Smooth muscle cell (in vitro differentiated cells): Measurements from ENCODE around the gene PCGF2. TPM values are rescaled to one million over a fixed set of nuclear protein-coding genes. Genes with fewer than 3 reads are reported as not detected.

ENCODE experiments used
- DNase-seq: peaks from one replicate; lab custom pipeline; 2025; ENCODE audit not compliant: unreplicated experiment; lab: John Stamatoyannopoulos, UW
- H2AFZ ChIP-seq: fragments of 200-600 bp; sonication (generic); 2 replicates; pipeline ENCODE4 v1.6.0; 2016; ENCODE audit warnings: antibody characterized with exemption, low read depth, mild to moderate bottlenecking
- H3F3A ChIP-seq: fragments of 200-600 bp; sonication (generic); 2 replicates; pipeline ENCODE4 v1.6.0; 2017; ENCODE audit warnings: antibody characterized with exemption, low read depth
- H3K27ac ChIP-seq: fragments of 200-600 bp; sonication (generic); 2 replicates; pipeline ENCODE4 v1.5.1; 2016; ENCODE audit warnings: low read depth, mild to moderate bottlenecking
- H3K27me3 ChIP-seq: fragments of 200-600 bp; sonication (generic); 2 replicates; pipeline ENCODE4 v1.6.1; 2016; ENCODE audit warnings: low read depth, mild to moderate bottlenecking
- H3K36me3 ChIP-seq: fragments of 200-600 bp; sonication (generic); 2 replicates; pipeline ENCODE4 v1.5.1; 2016; ENCODE audit warnings: low read depth
- H3K4me1 ChIP-seq: fragments of 200-600 bp; sonication (generic); 2 replicates; pipeline ENCODE4 v1.5.1; 2016; ENCODE audit warnings: low read depth
- H3K4me2 ChIP-seq: fragments of 200-600 bp; sonication (generic); 2 replicates; pipeline ENCODE4 v1.6.0; 2016; ENCODE audit warnings: mild to moderate bottlenecking
- H3K4me3 ChIP-seq: fragments of 200-600 bp; sonication (generic); 2 replicates; pipeline ENCODE4 v1.5.1; 2016; ENCODE audit warnings: mild to moderate bottlenecking
- H3K79me2 ChIP-seq: fragments of 200-600 bp; sonication (generic); 2 replicates; pipeline ENCODE4 v1.6.0; 2016; ENCODE audit warnings: low read depth, mild to moderate bottlenecking
- H3K9ac ChIP-seq: fragments of 200-600 bp; sonication (generic); 2 replicates; pipeline ENCODE4 v1.6.0; 2016; ENCODE audit warnings: low read depth
- H3K9me3 ChIP-seq: fragments of 200-600 bp; sonication (generic); replicated peaks from 2 replicates; pipeline ENCODE4 v1.5.1; 2016; ENCODE audit warnings: low read depth
- H4K20me1 ChIP-seq: fragments of 200-600 bp; sonication (generic); 2 replicates; pipeline ENCODE4 v1.6.0; 2016; ENCODE audit warnings: low read depth
- CTCF ChIP-seq: fragments of 200-600 bp; sonication (generic); IDR thresholded peaks from 2 replicates; pipeline ENCODE4 v1.5.1; 2017; ENCODE audit warnings: borderline replicate concordance, mild to moderate bottlenecking, antibody characterized with exemption; ENCODE audit not compliant: insufficient read depth, poor library complexity, severe bottlenecking
- WGBS: methylation state at CpG from one replicate; pipeline ENCODE4 v1.1.7; 2016; ENCODE audit warnings: low lambda C conversion rate; 5-methylcytosine and 5-hydroxymethylcytosine counted together
- polyA plus RNA-seq: library from polyadenylated mRNA; unstranded; fragments of >200 nt; fragmentation: Nextera tagmentation; extraction: Ambion mirVana; gene quantifications from 2 replicates; pipeline ENCODE4 v1.2.1, GENCODE V29; 2016
- total RNA-seq: library from RNA; depleted of rRNA; stranded (reverse); fragments of >200 nt; gene quantifications from 2 replicates; pipeline ENCODE4 v1.2.3, GENCODE V29; 2014

The PCGF2 gene
- total and polyA plus RNA-seq, 2 experiments from 2014 or later = 6.1 to 11.6 TPM

GRCh38 chr17:38731526-38732294 is 16.4 kb downstream of the PCGF2 start:
- Histone ChIP-seq H3K9ac (no peak overlapping the region), H3K79me2 (no peaks in the 10 kb centered on the region), H3F3A (peaks cover 12% of the 10 kb centered on the region), H3K27ac (no peak overlapping the region), H3K9me3 (no peaks in the 10 kb centered on the region), H3K4me3 (peak overlapping the region; percentile 72), H3K4me1 (peaks cover 5% of the 10 kb centered on the region), H4K20me1 (peaks cover 23% of the 10 kb centered on the region), H3K36me3 (no peaks in the 10 kb centered on the region), H3K4me2 (no peak overlapping the region), H3K27me3 (no peaks in the 10 kb centered on the region), H2AFZ (no peak overlapping the region)
- no peak for DNase-seq
- TF ChIP-seq CTCF = no peak
- 85% methylated on average over 8 of the region's 8 CpGs for WGBS

DNA sequence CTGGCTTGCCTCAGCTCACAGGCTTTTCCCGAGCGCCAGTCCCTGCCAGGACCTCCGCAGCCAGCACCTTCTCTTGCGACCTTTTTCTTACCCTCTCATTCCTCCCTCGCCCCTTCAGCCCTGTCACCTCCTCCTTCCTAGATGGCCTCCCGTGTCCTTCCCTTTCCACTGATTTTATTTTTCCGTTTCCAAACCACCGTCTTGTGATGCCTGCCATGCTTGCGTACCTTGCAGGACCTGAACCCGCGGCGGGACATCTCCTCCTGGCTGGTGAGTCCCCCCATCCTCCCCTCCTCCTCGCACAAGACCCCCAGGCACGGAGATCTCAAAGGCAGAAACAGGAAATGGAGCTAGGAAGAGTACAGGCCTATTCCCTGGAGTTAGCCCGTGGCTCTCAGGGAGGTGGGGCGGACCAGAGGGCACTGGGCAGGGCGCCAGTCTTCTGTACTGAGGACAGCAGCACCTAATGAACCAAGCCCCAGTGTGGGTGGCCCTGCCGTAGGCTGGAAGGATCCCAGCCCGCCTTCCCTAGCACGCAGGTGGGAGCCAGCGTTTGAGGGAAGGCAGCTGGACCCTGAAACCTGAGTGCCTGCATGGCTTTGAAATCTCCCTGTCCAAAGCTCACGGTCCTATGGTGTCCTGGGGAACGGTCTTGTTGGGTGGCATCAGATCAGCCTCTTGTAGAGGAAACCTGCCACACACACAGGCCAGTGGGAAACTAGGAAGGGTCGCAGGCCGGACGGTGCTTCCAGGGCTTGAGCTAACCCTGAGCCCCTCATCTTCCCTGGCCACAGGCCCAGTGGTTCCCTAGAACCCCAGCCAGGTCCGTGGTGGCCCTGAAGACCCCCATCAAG is 17.4 kb downstream of the PCGF2 start:
- no peaks in the 10 kb centered on the region for H3K27me3 ChIP-seq
- H3K79me2 ChIP-seq = no peaks in the 10 kb centered on the region
- H3K4me3 ChIP-seq = peak overlapping the region; percentile 72
- peaks cover 5% of the 10 kb centered on the region for H3K4me1 ChIP-seq
- peaks cover 20% of the 10 kb centered on the region for H4K20me1 ChIP-seq
- DNase-seq = peak; percentile 38
- peak overlapping the region; percentile 89 for H3K4me2 ChIP-seq
- 32% methylated on average over 27 of the region's 27 CpGs for WGBS
- H2AFZ ChIP-seq = peak overlapping the region; percentile 31
- H3K27ac ChIP-seq = no peak overlapping the region
- H3K36me3 ChIP-seq = no peaks in the 10 kb centered on the region
- TF ChIP-seq CTCF = no peak
- no peak overlapping the region for H3K9ac ChIP-seq
- H3K9me3 ChIP-seq = no peaks in the 10 kb centered on the region
- H3F3A ChIP-seq = peaks cover 12% of the 10 kb centered on the region

DNA sequence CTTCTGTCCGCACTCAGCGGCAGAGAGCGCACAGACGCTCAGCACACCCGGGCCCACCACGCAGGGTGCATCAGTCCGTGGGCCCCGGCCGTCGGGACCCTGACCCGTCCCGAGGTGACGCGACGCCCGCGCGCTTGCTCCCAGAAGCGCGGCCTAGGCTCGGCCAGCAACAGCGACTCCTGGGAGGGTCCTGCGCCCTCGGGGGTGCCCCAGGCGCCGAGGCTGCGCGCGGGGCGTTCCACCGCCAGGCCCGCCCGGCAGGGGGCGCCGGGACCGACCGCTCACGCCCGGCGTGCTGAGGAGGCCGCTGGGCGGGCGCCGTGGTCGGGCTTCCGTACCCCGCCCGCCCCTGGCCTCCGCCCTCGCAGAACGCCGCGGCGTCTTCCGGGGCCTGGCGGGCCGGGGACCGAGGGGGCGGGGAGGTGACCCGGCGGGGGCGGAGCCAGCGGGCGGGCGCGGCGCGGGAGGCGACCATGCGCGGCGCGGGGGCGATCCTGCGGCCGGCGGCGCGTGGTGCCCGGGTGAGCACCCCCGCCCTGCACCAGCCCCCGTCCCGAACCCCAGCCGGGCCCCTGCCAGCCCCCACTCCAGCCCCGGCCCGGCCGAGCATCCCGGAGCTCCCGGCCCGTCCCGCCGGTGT is 18.1 kb downstream of the PCGF2 start, which contains the start of gene CISD3:
TSS of gene CISD3 (plus strand) at position 456 of the 640 bp plus-strand sequence. CDS start at position 474, 18 bp downstream.
- Histone ChIP-seq H4K20me1 (peaks cover 12% of the 10 kb centered on the region), H3K4me1 (peaks cover 5% of the 10 kb centered on the region), H3K36me3 (no peaks in the 10 kb centered on the region), H3K27ac (no peak within 1 kb of the TSS), H3F3A (peaks cover 12% of the 10 kb centered on the region), H3K79me2 (no peaks in the 10 kb centered on the region), H3K9me3 (no peaks in the 10 kb centered on the region), H2AFZ (peak within 1 kb of the TSS; percentile 31), H3K27me3 (no peaks in the 10 kb centered on the region), H3K9ac (peak within 1 kb of the TSS; percentile 60), H3K4me2 (peak within 1 kb of the TSS; percentile 89), H3K4me3 (peak within 1 kb of the TSS; percentile 72)
- peak; percentile 38 for DNase-seq
- TF ChIP-seq CTCF = peak; percentile 68
- 1% methylated on average over 24 of the region's 92 CpGs for WGBS
